ENCODE results near the gene TRIM66.

DNA sequence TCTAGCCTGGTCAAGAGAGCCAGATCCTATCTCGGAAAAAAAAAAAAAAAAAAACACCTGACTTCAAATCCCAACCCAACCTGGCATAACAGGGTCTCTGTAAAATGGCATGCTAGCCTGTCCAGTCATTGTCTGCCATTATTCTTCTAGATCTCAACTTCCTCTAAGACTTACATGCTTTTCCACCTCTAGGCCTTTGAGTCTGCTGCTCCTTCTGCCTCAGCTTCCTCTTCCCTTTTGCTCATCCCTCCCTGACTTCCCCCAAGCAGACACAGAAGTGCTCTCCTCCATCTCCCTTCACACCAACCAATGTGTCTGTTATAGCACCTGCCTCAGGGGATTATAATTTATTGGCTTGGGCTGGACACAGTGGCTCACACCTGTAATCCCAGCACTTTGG, 96.3 kb downstream of the TRIM66 start:
- TF ChIP-seq, protein P1, sequence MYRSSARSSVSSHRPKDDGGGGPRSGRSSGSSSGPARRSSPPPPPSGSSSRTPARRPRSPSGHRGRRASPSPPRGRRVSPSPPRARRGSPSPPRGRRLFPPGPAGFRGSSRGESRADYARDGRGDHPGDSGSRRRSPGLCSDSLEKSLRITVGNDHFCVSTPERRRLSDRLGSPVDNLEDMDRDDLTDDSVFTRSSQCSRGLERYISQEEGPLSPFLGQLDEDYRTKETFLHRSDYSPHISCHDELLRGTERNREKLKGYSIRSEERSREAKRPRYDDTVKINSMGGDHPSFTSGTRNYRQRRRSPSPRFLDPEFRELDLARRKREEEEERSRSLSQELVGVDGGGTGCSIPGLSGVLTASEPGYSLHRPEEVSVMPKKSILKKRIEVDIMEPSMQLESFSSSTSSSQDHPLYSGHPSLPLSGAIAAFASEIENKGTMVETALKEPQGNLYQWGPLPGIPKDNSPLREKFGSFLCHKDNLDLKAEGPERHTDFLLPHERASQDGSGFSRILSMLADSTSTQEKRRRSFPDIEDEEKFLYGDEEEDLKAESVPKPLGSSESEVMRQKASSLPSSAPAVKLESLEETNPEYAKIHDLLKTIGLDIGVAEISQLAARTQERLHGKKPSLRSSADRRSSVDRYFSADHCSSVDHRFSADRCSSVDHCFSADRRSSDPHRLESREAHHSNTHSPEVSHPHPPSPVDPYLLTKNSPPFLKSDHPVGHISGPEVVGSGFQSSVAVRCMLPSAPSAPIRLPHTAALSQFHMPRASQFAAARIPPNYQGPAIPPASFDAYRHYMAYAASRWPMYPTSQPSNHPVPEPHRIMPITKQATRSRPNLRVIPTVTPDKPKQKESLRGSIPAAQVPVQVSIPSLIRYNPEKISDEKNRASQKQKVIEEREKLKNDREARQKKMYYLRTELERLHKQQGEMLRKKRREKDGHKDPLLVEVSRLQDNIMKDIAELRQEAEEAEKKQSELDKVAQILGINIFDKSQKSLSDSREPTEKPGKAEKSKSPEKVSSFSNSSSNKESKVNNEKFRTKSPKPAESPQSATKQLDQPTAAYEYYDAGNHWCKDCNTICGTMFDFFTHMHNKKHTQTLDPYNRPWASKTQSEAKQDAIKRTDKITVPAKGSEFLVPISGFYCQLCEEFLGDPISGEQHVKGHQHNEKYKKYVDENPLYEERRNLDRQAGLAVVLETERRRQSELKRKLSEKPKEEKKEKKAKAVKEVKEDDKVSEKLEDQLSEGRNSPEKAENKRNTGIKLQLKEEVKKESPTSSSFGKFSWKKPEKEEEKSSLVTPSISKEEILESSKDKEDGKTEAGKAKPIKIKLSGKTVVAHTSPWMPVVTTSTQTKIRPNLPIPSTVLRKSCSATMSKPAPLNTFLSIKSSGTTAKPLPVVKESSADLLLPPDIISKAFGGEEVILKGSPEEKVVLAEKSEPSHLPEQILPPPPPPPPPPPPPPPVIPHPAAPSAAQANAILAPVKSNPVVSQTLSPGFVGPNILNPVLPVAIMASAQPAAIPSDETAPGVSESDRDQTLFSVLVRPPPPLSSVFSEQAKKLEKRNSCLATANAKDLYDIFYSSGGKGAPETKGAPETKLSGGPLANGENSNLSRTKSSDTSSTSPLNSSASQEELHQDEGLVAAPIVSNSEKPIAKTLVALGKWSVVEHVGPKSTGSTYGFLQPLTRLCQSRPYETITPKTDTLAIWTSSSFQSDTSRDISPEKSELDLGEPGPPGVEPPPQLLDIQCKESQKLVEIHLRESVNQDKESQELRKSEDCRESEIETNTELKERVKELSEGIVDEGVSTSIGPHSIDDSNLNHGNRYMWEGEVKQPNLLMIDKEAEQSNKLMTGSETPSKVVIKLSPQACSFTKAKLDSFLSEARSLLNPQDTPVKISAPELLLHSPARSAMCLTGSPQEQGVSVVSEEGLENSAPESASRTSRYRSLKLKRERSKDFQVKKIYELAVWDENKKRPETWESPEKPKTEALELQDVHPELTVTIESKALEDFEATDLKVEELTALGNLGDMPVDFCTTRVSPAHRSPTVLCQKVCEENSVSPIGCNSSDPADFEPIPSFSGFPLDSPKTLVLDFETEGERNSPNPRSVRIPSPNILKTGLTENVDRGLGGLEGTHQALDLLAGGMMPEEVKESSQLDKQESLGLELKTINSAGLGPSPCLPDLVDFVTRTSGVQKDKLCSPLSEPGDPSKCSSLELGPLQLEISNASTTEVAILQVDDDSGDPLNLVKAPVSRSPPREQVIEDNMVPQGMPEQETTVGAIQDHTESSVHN (IDR thresholded peaks at IDR 0.05; ENCODE audit: borderline replicate concordance in 1 of 2, low read depth in 1 of 2), result no peak
- no peak for TF ChIP-seq MAFK (IDR thresholded peaks at IDR 0.05; ENCODE audit: low read length)
- TF ChIP-seq GABPA (tag; conservative IDR thresholded peaks at IDR 0.05; ENCODE audit: low read depth), result no peak
- TF ChIP-seq, protein P2, sequence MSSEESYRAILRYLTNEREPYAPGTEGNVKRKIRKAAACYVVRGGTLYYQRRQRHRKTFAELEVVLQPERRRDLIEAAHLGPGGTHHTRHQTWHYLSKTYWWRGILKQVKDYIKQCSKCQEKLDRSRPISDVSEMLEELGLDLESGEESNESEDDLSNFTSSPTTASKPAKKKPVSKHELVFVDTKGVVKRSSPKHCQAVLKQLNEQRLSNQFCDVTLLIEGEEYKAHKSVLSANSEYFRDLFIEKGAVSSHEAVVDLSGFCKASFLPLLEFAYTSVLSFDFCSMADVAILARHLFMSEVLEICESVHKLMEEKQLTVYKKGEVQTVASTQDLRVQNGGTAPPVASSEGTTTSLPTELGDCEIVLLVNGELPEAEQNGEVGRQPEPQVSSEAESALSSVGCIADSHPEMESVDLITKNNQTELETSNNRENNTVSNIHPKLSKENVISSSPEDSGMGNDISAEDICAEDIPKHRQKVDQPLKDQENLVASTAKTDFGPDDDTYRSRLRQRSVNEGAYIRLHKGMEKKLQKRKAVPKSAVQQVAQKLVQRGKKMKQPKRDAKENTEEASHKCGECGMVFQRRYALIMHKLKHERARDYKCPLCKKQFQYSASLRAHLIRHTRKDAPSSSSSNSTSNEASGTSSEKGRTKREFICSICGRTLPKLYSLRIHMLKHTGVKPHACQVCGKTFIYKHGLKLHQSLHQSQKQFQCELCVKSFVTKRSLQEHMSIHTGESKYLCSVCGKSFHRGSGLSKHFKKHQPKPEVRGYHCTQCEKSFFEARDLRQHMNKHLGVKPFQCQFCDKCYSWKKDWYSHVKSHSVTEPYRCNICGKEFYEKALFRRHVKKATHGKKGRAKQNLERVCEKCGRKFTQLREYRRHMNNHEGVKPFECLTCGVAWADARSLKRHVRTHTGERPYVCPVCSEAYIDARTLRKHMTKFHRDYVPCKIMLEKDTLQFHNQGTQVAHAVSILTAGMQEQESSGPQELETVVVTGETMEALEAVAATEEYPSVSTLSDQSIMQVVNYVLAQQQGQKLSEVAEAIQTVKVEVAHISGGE (CRISPR knock-in tag; IDR thresholded peaks at IDR 0.05), result no peak
- no peak for TF ChIP-seq DDX20 (tag; IDR thresholded peaks at IDR 0.05; ENCODE audit: low read depth)
- TF ChIP-seq ZZZ3 (IDR thresholded peaks at IDR 0.05), result no peak
- TF ChIP-seq CXXC5 (CRISPR knock-in tag; IDR thresholded peaks at IDR 0.05), result no peak

All from K562 (cell line).